ENCODE results near the gene HACD4.

HACD4 gene

DNA sequence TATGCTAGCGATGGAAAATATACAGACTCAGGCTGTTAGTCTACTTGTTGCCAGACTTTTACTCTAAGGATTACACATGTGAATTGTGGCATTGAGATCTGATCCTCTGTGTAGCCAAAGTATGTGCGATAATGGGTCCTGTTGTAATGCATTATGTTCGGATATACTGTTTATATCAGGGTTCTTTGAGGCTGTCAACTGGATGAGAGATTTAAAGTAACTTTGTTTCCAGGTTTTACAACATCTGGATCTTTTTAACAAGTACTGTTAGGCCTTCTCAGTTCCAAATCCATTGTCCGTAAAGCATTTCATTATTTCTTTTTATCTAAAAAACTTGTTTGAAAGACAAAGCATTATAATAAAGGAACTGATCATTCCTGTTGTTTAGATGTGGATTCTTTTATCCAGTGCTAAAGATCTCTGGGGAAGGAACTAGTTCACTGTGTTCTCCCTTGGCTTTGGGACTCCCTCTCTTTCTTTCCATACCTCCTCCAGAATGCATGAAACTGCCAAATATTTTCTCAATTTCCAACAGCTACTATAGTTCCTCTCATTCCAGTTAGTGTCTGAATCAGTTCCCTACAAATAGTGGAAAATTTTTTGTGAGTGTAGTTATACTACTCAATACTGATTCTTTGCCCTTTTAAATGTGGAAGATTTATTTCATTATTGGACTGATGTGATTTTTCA, 68.8 kb downstream of the HACD4 start:
- no peak for DNase-seq

DNA sequence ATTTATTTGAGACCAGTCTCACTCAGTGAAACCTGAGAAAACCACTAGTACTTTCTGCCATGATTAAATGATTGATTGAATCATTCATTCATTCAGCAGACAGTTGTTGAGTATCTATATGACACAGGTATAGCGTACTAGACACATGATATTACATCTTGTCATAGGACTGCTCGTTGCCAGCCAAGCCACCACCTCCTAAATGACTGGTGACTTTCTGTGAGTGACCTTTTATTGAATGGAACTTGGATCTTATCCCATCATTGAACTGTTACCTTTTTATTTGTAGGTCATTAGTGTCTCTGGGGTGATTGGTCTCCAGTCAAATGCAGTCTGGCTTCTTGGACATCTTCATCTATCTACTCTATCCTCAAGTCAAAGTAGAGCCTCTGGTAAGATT, 80.7 kb downstream of the HACD4 start:
- no peak for DNase-seq

All from NCI-H82 (cell line).